GM12878 (cell line): Measurements from ENCODE around the gene NAA11. TPM values are rescaled to one million over a fixed set of nuclear protein-coding genes. Genes with fewer than 3 reads are reported as not detected.

Source experiments
- ATAC-seq: fragments of 200-7000 bp; cut with Tn5 transposase; 3 replicates; pipeline ENCODE4 v1.9.1; 2020; ENCODE audit warnings: mild to moderate bottlenecking, moderate library complexity
- BruUV-seq: library from RNA; stranded (reverse); fragments of 400-500 nt; replicated peaks from 2 replicates; lab custom pipeline; 2021; lab: Mats Ljungman, UMichigan
- CTCF ChIA-PET: fragments of 300-600 bp; sonication (Branson Sonifier 250); formaldehyde crosslinking; extraction: SDS; loops from one replicate; lab custom pipeline; 2021; ENCODE audit warnings: inconsistent platforms; lab: Yijun Ruan, JAX
- POLR2A ChIA-PET: fragments of 350-600 bp; formaldehyde crosslinking; extraction: SDS; loops from one replicate; lab custom pipeline; 2021; ENCODE audit warnings: inconsistent platforms; lab: Charles Lee
- RAD21 ChIA-PET: fragments of 300-600 bp; sonication (Branson Sonifier 250); formaldehyde crosslinking; loops from one replicate; lab custom pipeline; 2023; ENCODE audit warnings: antibody characterized with exemption; ENCODE audit not compliant: unreplicated experiment; lab: Charles Lee
- SMC1A ChIA-PET: fragments of 300-600 bp; sonication (Branson Sonifier 250); formaldehyde crosslinking; loops from one replicate; lab custom pipeline; 2023; ENCODE audit not compliant: unreplicated experiment, uncharacterized antibody; lab: Charles Lee
- DNase-seq: peaks from one replicate; pipeline ENCODE4 v3.0.0-alpha.2; 2011; ENCODE audit warnings: low read depth, low spot score
- FAIRE-seq: peaks from 3 replicates; lab custom pipeline; 2011; peaks lifted over from hg19 to GRCh38; lab: Jason Lieb, UNC
- H2AFZ ChIP-seq: 2 replicates; pipeline ENCODE4 v1.6.0; 2011; ENCODE audit warnings: low read depth, low read length, control low read depth; ENCODE audit not compliant: control insufficient read depth
- H3K27ac ChIP-seq: 2 replicates; pipeline ENCODE4 v1.5.1; 2011; ENCODE audit warnings: control low read depth; ENCODE audit not compliant: control insufficient read depth, insufficient read depth
- H3K27me3 ChIP-seq, 2 experiments: replicated peaks in 1 of 2; 2 replicates each; pipeline versions ENCODE4 v1.6.0 to v1.6.1; 2011; ENCODE audit warnings: low read length in 1 of 2; ENCODE audit not compliant: control insufficient read depth in 2 of 2, insufficient read depth in 2 of 2
- H3K36me3 ChIP-seq, 2 experiments: 2 replicates each; pipeline ENCODE4 v1.5.1; 2011; ENCODE audit warnings: low read length in 1 of 2; ENCODE audit not compliant: control insufficient read depth in 2 of 2, insufficient read depth in 2 of 2
- H3K4me1 ChIP-seq: 2 replicates; pipeline ENCODE4 v1.6.1; 2011; ENCODE audit warnings: mild to moderate bottlenecking, low read length, moderate library complexity, mixed read lengths; ENCODE audit not compliant: control insufficient read depth, insufficient read depth
- H3K4me2 ChIP-seq: 2 replicates; pipeline ENCODE4 v1.6.0; 2011; ENCODE audit warnings: control low read depth; ENCODE audit not compliant: control insufficient read depth, insufficient read depth
- H3K4me3 ChIP-seq: fragments of 200-600 bp; sonication (generic); 2 replicates; pipeline ENCODE4 v1.5.1; 2016
- H3K79me2 ChIP-seq: 2 replicates; pipeline ENCODE4 v1.6.0; 2011; ENCODE audit warnings: low read length; ENCODE audit not compliant: control insufficient read depth, insufficient read depth
- H3K9ac ChIP-seq: 2 replicates; pipeline ENCODE4 v1.8.0; 2011; ENCODE audit warnings: low read length, control low read depth, mixed read lengths; ENCODE audit not compliant: control insufficient read depth, insufficient read depth
- H3K9me3 ChIP-seq: replicated peaks from 3 replicates; pipeline ENCODE4 v1.5.1; 2011; ENCODE audit warnings: mild to moderate bottlenecking, low read length; ENCODE audit not compliant: control insufficient read depth, insufficient read depth
- H4K20me1 ChIP-seq: 2 replicates; pipeline ENCODE4 v1.6.0; 2011; ENCODE audit not compliant: control insufficient read depth, insufficient read depth
- ATF2 ChIP-seq: IDR thresholded peaks from 2 replicates; pipeline ENCODE4 v1.6.1; 2012; ENCODE audit warnings: low read length, inconsistent platforms
- BCL3 ChIP-seq: IDR thresholded peaks from 2 replicates; pipeline ENCODE4 v1.6.1; 2011; ENCODE audit warnings: borderline replicate concordance, low read depth, mild to moderate bottlenecking, moderate library complexity, low read length; ENCODE audit not compliant: insufficient read depth, poor library complexity, severe bottlenecking
- CBX5 ChIP-seq: sonication (generic); IDR thresholded peaks from 2 replicates; pipeline ENCODE4 v1.6.1; 2016; ENCODE audit warnings: low read depth, moderate library complexity, mild to moderate bottlenecking, inconsistent platforms
- E4F1 ChIP-seq: fragments of 450-650 bp; IDR thresholded peaks from 2 replicates; pipeline ENCODE4 v1.6.1; 2018; ENCODE audit warnings: borderline replicate concordance, mild to moderate bottlenecking; ENCODE audit not compliant: partially characterized antibody
- ESRRA ChIP-seq: IDR thresholded peaks from 2 replicates; pipeline ENCODE4 v1.6.1; 2012; ENCODE audit warnings: mild to moderate bottlenecking, low read length, improper control_type of control experiment
- EZH2 ChIP-seq: IDR thresholded peaks from 2 replicates; pipeline ENCODE4 v1.6.1; 2012; ENCODE audit warnings: low read depth, mild to moderate bottlenecking, control low read depth, inconsistent platforms, low read length, borderline replicate concordance; ENCODE audit not compliant: control insufficient read depth
- JUNB ChIP-seq: IDR thresholded peaks from 2 replicates; pipeline ENCODE4 v1.6.1; 2016; ENCODE audit warnings: antibody characterized with exemption, mild to moderate bottlenecking
- KAT2A ChIP-seq: conservative IDR thresholded peaks from 2 replicates; pipeline ENCODE4 v1.6.1; 2011; ENCODE audit warnings: low read depth, low read length; ENCODE audit not compliant: control insufficient read depth
- KLF5 ChIP-seq: fragments of 450-650 bp; IDR thresholded peaks from 2 replicates; pipeline ENCODE4 v1.6.1; 2014; ENCODE audit warnings: mild to moderate bottlenecking; ENCODE audit not compliant: partially characterized antibody
- NFYA ChIP-seq: IDR thresholded peaks from 2 replicates; pipeline ENCODE4 v1.6.1; 2011; ENCODE audit warnings: low read depth, mild to moderate bottlenecking, low read length, improper control_type of control experiment, borderline replicate concordance
- NFYB ChIP-seq: IDR thresholded peaks from 2 replicates; pipeline ENCODE4 v1.6.1; 2011; ENCODE audit warnings: low read depth, mild to moderate bottlenecking, low read length, improper control_type of control experiment, moderate library complexity; ENCODE audit not compliant: insufficient read depth
- POU2F2 ChIP-seq: IDR thresholded peaks from 3 replicates; pipeline ENCODE4 v1.6.1; 2011; ENCODE audit warnings: low read depth, mild to moderate bottlenecking, low read length, borderline replicate concordance
- SIN3A ChIP-seq: IDR thresholded peaks from 2 replicates; pipeline ENCODE4 v1.6.1; 2012; ENCODE audit warnings: low read depth, low read length, improper control_type of control experiment
- SIX5 ChIP-seq: IDR thresholded peaks from 2 replicates; pipeline ENCODE4 v1.6.1; 2011; ENCODE audit warnings: mild to moderate bottlenecking, low read depth, low read length, moderate library complexity; ENCODE audit not compliant: severe bottlenecking
- SMC3 ChIP-seq: IDR thresholded peaks from 2 replicates; pipeline ENCODE4 v1.6.1; 2011; ENCODE audit warnings: low read length, improper control_type of control experiment, borderline replicate concordance
- TARDBP ChIP-seq: IDR thresholded peaks from 2 replicates; pipeline ENCODE4 v1.6.1; 2016; ENCODE audit warnings: borderline replicate concordance
- TCF3 ChIP-seq: IDR thresholded peaks from 2 replicates; pipeline ENCODE4 v1.6.1; 2012; ENCODE audit warnings: low read depth, mild to moderate bottlenecking, low read length, borderline replicate concordance; ENCODE audit not compliant: insufficient read depth
- WRNIP1 ChIP-seq: IDR thresholded peaks from 2 replicates; pipeline ENCODE4 v1.6.1; 2011; ENCODE audit warnings: low read depth, low read length, improper control_type of control experiment, borderline replicate concordance
- ZNF622 ChIP-seq: fragments of 450-650 bp; IDR thresholded peaks from 2 replicates; pipeline ENCODE4 v1.6.1; 2017; ENCODE audit warnings: mild to moderate bottlenecking, inconsistent platforms
- in situ Hi-C: fragments of 300-500 bp; cut with MboI; formaldehyde crosslinking; loops from 9 replicates; pipeline ENCODE4 v1.14.3; 2018; ENCODE audit warnings: mixed read lengths
- intact Hi-C: fragments of 100-400 bp; cut with micrococcal nuclease; formaldehyde crosslinking; loops from one replicate; pipeline ENCODE4 v1.14.2; 2022; ENCODE audit not compliant: unreplicated experiment
- polyA plus RNA-seq, 11 experiments: library from polyadenylated mRNA; depleted of rRNA in 4 of 11; unstranded in 6 of 11; stranded (reverse) in 5 of 11; fragments of >200 nt; fragmentation: Nextera tagmentation in 4 of 11; fragmentation: Illumina TruSeq in 1 of 11; extraction: Ambion mirVana in 4 of 11; extraction: Trizol in 1 of 11; gene quantifications; 1 replicate in 1 of 11; 2 replicates in 10 of 11; pipeline versions ENCODE4 v1.2.1 to v1.2.3, GENCODE V29; 2011 to 2016; ENCODE audit warnings: inconsistent platforms in 2 of 11, missing spikeins in 2 of 11, low read depth in 1 of 11
- total RNA-seq, 4 experiments: library from RNA; depleted of rRNA in 3 of 4; stranded (reverse); fragments of >200 nt in 3 of 4; fragmentation: Illumina TruSeq in 1 of 4; extraction: Trizol in 1 of 4; gene quantifications; 2 replicates each; pipeline versions ENCODE4 v1.2.1 to v1.2.3, GENCODE V29; 2013 to 2021

The NAA11 gene
- total and polyA plus RNA-seq, 10 of the 15 experiments (the other 5 are each of a cell fraction or from before 2014, with no cell fraction given): 0.12 to 0.16 TPM; not detected in 8

GRCh38 chr4:79287718-79288117 lies 38.1 kb downstream of the NAA11 start:
- no peaks in the 10 kb centered on the region for H3K27me3 ChIP-seq
- CTCF ChIA-PET: interaction anchor here (1.0 to 1.2 kb wide), 2 partner anchors 23 to 41 kb away, joined by 3 read pairs; no protein-coding TSS in a partner anchor
- in situ Hi-C loops (no loop called here), intact Hi-C loops (no loop called here)
- no peaks in the 10 kb centered on the region for H4K20me1 ChIP-seq
- no peaks in the 10 kb centered on the region for H3K36me3 ChIP-seq
- no peak overlapping the region for H3K9ac ChIP-seq
- no peak overlapping the region for H3K4me3 ChIP-seq
- FAIRE-seq: peak; percentile 68
- H3K27ac ChIP-seq: no peak overlapping the region
- no peak overlapping the region for H2AFZ ChIP-seq
- SMC1A ChIA-PET: interaction anchor here (0.7 to 2.1 kb wide), 13 partner anchors 8 to 348 kb away, joined by 3 to 10 read pairs (median 4); partner anchors contain the start of gene PAQR3
- no peak for ATAC-seq
- no peaks in the 10 kb centered on the region for H3K9me3 ChIP-seq
- RAD21 ChIA-PET: interaction anchor here (0.6 to 1.5 kb wide), 7 partner anchors 10 to 125 kb away, joined by 3 to 4 read pairs (median 3); no protein-coding TSS in a partner anchor
- POLR2A ChIA-PET: no interaction called here
- no TSS peak for BruUV-seq
- no peak overlapping the region for H3K4me2 ChIP-seq
- no peaks in the 10 kb centered on the region for H3K79me2 ChIP-seq
- H3K4me1 ChIP-seq: no peaks in the 10 kb centered on the region
- no peak for DNase-seq
- TF ChIP-seq WRNIP1 (no peak), ESRRA (no peak), TCF3 (no peak), POU2F2 (no peak), BCL3 (no peak), CBX5 (no peak), KAT2A (no peak), ATF2 (no peak), KLF5 (no peak), ZNF622 (no peak), NFYB (no peak), E4F1 (no peak), SMC3 (no peak), JUNB (no peak), SIN3A (no peak), TARDBP (no peak), SIX5 (no peak), NFYA (no peak), EZH2 (no peak)
